HG02981 (cell line): ENCODE results near the gene GSDME.
"Not testable (repeated sequence)": the region's sequence is repeated elsewhere in the genome, so short reads cannot be mapped to it uniquely, and the experiment has no call there.

Experiments
- ATAC-seq: cut with Tn5 transposase; IDR thresholded peaks from one replicate; pipeline ENCODE4 v1.9.1; 2021; ENCODE audit warnings: mild to moderate bottlenecking, moderate library complexity; ENCODE audit not compliant: unreplicated experiment

Gene GSDME

DNA sequence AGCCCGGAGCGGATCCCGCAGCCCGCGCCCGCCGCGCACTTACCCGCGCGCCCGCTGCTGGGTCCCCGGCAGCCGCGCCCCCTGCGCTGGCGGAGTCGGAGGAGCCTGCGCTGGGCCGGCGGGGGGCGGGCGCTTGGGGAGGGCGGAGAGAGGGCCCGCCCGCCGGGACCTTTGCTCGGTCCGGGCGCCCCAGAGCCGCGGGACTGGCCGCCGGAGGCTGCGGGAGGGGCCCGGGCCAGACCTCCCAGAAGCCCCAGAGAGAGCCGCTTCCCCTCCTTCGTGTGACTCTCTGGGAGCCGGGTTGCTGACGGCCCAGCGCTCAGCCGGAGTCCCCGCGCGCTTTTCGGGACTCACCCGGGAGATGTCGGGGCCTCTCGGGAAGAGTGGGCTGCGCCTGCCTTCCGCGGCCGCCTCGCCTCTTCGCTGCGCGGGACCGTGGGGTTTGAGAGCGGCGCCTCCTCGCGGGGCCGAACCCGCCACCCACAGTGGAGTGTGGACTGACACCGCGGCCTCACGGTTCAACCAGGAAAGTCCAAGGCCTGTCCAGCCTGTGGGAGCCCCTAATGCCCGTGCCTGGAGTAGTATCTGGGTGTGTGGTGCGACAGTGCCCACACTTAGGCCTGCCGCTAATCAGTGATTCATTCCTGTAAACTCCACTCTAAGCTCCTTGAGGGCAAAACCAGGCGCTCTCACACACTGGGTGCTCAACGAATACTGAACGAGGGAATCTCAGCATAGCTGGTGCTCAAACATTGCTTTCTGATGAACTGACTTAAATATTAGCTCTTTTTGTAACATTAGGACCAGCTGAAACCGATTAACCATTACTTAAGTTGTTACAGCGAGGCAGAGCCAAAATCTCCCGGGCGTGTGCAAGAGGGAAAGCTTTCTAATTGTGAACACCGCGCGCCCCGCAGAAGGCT lies at the start of gene GSDME:
Gene GSDME, minus strand, starts transcription at position 112 of the 923 bp plus-strand sequence. CDS start 7,690 bp downstream, outside the sequence.
- ATAC-seq: peak; percentile 52

DNA sequence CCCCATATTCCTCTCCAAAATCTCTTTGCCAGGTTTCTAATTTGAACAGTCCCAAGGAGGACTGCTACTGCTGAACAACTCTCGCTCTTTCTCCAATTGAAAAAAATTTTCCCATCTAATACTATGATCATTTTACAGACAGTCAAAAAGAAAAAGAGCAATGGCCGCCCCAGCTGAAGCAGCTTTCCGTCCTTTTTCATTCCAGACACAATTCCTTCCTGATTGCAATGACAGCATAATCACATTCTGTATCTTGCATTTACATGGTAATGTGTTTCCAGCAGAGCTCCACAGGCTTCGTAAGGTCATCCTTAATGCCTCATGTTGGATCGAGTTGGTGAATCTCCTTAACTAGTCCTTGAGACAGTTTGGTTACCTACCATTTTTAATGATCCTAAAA lies 45.0 kb upstream of the GSDME start:
- ATAC-seq: no peak

DNA sequence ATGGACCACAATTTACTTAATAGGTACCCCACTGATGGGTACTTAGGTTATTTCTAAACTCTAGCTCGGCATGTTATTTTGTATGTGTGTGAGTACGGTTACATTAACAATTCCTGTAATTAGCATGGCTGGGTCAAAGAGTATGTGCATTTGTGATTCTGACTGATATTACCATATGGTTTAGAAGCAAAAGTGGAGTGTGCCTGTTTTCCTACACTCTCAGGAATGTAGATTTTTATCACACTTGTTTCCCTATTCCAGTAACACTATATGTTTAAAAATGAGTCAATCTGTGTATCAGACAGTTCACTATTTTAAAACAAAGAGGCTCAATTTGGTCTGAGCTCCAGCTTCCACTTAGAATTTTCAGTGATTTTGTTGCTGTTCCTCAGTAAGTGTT lies 44.6 kb upstream of the GSDME start:
- no peak for ATAC-seq

DNA sequence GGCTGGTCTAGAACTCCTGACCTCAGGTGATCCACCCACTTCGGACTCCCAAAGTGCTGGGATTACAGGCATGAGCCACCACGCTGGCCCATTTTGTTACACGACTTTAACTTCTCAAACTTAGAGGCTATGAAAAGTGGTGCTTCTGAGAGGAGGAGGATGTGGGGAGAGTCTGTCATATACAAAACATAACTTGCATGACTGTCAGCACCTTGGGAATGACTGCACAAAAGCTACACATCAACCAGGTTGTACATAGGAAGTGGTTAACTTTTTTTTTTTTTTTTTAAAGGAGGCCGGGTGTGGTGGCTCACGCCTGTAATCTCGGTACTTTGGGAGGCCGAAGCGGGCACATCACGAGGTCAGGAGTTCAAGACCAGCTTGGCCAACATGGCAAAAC lies 43.4 kb upstream of the GSDME start:
- ATAC-seq: no peak

DNA sequence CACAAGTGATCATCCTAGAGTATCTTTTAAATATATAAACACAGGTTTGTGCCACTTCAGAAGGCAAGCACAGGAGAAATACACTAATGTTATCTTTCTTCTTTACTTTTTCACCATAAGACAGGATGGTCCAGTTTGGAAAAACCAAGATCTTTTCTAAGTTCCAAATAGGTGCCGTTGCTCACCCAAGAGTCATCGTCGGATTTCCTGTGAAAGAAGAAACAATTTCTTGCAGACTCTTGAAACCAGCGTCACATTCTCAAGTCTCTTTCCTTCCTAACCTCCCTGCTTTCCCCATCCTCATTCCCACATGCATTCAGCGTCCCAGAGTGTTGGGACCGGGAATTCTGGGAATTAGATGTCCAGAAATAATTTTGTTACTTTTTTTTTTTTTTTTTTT lies 42.8 kb upstream of the GSDME start:
- ATAC-seq: no peak

DNA sequence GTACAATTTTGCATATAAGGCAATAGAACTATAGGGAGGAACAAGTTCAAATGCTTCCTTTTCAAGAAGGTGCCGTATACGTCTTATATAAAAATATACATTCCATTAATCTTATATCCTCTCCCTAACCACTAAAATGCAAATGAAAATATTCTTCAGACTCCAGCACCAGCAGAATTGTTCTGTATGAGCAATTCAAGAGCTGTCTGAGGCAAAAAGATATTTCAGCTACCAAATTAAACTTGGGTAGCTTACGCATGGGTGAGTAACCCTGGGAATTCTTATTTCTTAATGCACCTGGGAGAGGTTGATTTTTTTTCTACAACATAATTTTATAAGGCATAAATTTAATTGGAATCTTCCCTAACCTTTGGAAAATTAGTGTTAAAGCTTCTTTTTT lies 42.2 kb upstream of the GSDME start:
- no peak for ATAC-seq

DNA sequence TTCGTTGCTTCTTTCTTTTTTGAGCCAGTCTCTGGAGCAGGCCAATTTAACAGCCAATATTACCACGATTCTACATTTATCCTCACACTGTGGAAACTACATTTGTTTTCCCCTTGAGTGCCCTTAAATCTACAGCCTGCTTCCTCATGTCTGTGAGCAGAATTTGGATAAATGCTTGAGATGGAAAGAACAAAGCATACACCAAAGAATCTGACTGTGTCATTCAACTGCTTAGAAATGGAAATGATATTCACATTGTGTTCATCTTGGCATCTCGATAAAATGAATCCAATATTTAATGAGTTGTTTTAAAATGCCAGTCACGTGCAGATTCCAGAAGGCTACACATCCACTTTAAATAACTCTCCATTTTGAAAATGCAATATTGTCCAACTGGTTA lies 41.0 kb upstream of the GSDME start:
- no peak for ATAC-seq

DNA sequence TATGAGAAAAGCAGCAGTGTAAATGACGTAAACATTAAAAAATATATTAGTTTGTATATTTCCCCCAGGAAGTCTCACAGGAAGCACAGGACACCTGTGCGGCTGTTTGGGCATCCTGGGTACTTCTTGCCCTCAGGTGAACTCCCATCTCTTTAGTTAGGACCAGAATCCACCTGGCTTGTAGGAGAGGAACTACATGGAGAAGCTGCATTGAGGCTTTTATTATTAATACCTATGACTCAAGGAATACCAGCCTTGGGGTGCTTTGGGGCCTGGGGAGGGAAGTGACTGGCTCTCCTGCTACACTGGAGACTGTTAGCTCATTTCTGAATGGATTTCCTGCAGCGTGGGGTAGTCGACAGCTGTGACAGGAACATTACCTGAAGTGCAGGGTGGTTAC lies 40.0 kb upstream of the GSDME start:
- no peak for ATAC-seq

DNA sequence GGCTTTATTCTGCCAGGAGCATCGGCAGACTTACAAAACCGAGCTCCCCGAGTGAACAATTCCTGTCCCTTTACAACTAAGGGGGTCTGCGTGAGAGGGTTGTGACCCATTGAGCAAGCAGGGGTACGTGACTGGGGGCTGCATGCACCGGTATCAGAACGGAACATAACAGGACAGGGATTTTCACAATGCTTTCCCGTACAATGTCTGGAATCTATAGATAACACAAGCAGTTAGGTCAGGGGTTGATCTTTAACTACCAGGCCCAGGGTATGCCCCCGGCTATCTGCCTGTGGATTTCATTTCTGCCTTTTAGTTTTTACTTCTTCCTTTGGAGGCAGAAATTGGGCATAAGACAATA lies 38.1 kb upstream of the GSDME start:
- ATAC-seq: no peak

DNA sequence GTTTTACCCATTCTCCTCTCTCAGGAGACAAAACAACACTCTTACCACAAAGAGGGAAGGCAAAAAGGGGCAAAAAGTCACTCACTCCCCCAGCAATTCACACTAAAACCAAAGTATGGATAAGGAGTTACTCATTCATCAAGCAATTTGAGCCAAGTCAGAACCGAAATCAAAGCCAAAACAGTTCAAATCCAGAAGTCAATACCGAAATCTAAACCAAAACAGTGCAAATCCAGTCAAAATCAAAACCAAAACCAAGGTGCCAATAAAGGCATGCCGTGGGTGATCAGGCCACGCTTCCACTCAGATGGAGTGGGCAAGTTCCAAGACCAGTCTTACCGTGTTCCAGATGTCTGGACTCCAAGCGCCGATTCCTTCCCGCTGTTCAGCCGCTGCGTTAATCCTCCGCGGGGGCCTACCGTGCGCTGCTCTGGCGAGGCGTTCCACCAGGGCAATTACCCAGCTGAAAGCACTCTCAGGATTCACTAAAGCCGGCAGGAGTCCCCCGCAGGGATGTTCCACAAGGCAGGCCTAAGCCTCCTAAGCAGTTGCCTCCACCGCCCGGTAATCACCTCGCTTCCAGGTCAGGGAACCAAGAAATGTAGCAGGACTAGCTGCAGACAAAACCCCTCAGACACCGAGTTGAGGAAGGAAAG lies 37.6 kb upstream of the GSDME start:
- not testable (repeated sequence) for ATAC-seq

DNA sequence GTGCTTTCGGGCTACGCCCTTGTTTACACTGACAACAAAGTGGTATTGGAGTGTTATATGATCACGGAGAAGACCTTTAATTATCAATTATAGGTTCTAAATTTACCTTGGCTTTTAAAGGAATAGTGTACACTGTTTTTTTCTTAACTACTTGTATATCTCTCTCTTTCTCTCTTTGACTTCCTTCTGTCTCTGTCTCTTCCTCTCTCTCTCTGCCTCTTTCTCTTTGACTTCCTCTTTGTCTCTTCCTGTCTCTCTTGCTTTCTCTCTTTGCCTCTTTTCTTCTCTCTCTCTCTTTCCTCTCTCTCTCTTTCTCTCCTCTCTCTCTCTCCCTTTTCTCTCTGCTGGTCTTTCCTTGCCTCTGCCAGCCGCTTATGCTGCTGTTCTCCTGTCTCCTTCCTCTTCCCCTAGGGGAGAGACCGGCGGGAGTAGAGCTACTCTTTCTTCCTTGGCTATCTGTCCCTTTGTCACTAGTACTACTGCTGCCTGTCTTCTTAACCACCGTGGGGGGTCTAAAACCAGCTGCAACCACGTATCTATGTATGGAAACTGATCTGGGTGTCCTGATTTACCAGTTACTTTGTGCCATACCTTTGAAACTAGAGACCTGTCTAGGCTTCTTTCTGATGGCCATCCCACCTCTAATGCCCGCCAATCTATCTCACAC lies 36.9 kb upstream of the GSDME start:
- no peak for ATAC-seq

DNA sequence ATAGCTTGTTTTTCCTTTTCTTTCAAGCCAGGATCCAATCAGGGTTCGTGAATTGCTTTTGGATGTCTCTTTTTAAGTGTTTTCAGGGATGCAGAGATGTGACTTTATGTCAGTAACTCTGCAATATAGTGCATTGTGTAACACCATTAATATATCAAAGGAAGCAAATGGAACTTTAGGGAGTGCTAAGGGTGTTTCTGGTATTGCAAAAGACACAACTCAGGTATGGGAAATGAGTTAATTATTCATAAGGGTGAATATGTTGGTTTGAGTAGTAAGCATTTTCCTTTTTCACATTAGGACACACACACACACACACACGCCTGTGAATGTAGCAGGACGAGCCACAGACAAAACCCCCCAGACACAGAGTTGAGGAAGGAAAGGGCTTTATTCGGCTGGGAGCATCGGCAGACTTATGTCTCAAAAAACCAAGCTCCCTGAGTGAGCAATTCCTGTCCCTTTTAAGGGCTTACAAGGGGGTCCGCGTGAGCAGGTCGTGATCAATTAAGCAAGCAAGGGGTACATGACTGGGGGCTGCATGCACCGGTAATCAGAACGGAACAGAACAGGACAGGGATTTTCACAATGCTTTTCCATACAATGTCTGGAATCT lies 31.8 kb upstream of the GSDME start:
- no peak for ATAC-seq

DNA sequence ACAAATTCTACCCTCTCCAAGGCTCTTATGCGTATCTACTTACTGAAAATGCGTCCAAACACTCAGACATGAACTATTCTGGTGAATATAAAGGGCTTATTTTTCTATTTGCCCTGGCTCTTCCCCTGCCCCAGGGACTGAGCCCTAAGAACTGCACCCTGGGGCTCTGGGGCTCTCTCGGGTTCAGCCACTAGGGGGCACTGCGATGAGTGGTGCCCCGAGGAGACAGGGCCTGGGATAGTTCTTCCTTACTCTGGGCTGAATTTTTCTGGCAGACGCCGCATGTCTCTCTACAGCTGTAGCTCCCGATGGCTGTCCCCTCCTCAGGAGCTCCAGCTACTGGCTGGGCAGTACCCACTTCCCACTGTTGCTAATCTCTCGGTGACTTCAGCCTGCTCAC lies 30.8 kb upstream of the GSDME start:
- ATAC-seq: no peak

DNA sequence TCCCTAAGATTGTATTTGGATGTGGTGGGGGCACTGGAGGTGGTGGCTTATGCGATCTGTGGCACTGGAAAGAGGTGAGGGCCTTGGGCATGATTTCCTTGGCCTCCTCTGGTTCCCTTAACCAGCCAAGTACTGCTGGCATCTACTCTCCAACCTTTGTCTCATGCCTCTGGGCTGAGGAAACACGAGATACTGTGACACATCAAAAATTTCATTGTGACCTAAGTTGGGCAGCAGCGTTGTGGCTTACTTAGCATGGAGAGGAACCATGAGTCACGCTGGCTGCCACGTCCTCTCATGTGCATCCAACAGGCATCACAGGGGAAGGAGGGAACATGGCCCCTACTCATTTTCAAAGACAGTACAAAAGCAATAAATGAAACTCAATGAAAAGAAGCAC lies 29.7 kb upstream of the GSDME start:
- no peak for ATAC-seq

DNA sequence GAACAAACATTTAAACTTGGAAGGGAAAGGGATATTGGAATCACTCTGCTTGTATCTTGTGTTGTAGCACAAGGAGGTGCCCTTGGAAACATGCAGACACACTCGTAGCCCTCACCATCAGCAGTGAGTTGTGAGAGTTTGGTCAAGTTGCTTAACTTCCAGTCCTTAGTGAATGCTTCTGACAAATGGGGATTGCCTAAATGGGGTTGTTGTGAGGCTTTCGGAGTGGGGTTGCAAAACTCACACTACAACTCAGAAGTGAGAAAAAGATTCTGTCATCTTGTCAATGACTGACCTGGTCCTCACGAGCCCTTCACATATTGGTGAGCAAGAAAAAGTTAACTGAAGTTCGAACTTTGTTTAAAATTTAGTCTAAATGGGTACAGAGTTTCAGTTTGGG lies 29.0 kb upstream of the GSDME start:
- ATAC-seq: no peak

DNA sequence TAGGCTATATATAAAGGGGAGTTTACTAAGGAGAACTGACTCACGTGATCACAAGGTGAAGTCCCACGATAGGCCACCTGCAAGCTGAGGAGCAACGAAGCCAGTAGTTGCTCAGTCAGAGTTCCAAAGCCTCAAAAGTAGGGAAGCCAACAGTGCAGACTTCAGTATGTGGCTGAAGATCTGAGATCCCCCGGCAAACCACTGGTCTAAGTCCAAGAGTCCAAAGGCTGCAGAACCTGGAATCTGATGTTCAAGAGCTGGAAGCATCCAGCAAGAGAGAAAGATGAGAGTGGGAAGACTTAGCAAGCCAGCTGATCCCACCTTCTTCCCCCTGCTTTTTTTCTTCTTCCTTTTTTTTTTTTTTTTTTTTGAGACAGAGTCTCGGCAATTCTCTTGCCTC lies 27.0 kb upstream of the GSDME start:
- no peak for ATAC-seq

DNA sequence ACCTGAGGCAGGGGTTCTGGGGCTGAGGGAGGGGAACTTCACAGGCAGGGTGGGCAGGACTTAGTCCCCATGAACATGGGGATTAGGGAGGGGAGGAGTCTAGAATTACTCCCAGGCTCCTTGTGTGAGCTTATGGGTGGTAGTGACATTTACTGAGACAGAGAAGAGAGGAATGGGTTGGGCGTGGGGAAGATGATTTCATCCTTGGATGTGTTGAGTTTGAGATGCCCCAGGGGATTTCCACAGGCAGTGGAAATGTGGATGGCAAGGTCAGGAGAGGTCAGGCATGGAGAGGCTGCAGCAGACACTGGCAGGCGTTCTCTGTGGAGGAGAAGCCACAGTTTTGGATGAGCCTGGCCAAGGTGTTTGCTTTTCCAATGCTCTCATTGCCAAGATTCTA lies 26.4 kb upstream of the GSDME start:
- no peak for ATAC-seq

DNA sequence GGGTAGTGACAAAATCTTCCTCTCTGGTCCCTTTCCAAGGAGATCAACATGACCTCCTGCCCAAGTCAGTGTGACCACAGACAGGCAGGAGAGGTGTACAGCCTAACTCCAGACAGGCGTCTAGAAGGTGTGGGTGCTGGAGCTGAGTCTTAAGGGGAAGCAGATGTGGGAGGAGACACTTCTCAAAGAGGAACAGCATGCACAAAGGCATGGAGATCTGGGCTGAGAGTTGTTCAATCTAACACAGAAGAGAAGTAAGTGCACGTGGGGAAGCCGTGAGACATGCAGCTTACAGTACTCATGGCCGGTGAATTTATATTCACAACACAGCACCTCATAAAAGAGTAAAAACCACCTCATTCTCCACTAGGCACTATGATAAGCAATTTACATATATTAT lies 23.8 kb upstream of the GSDME start:
- ATAC-seq: no peak

DNA sequence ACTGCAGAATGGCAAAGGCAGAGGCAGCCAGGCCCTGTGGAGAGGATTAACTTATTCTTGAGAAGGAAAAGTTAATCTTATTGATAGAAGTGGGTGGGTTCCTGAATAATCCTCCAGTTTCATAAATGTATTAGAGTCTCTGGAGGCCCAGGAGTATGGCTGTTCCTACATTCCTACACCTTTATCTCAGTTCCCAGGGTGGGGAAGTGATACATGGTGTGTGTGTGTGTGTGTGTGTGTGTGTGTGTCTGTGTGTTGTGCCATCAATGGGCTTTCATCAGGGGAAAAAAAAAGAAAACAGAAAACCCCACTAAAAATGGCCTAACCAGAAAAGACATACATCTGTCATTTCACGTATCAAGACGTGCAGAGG lies 22.0 kb upstream of the GSDME start:
- ATAC-seq: no peak

DNA sequence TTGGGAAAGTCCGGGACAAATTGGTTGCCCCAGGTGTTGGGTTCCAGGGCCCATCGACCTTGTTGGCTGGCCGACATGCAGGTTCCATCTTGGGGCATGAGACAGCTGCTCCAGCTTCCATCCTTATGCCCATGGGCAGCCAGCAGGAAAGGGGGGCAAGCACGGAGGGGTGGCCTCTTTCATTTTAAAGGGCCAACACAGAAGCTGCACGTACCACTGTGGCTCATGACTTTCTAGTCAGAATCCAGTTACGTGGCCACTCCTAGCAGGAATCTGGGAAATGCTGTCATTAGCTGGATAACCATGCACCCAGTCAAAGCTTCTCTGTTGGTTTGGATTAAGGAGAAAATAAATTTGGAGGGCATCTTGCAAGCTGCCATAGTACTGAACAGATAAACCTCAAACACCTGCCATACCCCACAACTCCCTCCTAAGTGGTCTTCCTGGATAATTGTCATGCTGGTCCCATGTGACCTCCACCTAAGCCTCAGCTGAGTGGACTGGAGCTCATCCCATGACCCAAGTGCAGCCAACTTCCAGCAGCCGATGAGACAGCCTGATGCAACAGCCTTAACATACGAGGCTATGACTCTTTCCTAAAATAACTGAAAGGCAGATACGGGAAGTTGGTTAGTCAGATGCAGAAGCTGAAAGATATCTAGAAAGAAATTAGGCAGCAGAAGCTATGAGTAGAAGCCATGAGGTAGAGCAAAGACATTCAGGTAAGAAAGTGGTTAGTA lies 21.4 kb upstream of the GSDME start:
- no peak for ATAC-seq

DNA sequence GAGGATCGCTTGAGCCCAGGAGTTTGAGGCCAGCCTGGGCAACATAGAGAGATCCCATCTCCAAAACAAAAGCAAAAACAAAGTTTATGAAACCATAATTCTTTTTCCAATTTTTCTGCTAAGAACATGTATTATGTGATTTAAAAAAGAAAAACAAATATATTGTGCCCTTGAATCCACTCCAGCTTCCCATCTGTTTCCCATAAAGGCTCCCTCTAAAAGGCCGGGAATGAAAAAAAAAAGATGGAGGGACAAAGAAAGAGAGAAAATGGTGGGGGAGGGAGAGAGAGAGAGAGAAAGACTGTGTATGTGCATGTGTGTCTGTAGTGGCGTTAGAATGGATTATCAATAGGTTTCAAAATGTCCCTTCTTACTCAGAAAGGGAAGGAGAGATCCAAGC lies 20.5 kb upstream of the GSDME start:
- no peak for ATAC-seq
